ENCODE results near the gene CFHR3. TPM values are rescaled to one million over a fixed set of nuclear protein-coding genes. Genes with fewer than 3 reads are reported as not detected.
A peak's percentile ranks its signal among the peaks of the same experiment; 100 is the strongest.
"Not testable (repeated sequence)": the region's sequence is repeated elsewhere in the genome, so short reads cannot be mapped to it uniquely, and the experiment has no call there.

The CFHR3 gene
- total RNA-seq, 1 experiment from 2014 or later = not detected

GRCh38 chr1:196797891-196798290 lies 23.3 kb downstream of the CFHR3 start:
- no peaks in the 10 kb centered on the region for H4K20me1 ChIP-seq (ENCODE audit: insufficient read depth)
- no peaks in the 10 kb centered on the region for H3K4me1 ChIP-seq (replicated peaks; ENCODE audit: insufficient read depth)
- no peak overlapping the region for H3K4me3 ChIP-seq
- no peaks in the 10 kb centered on the region for H3K27me3 ChIP-seq (ENCODE audit: insufficient read depth, low read depth)
- intact Hi-C loops (cut with micrococcal nuclease; ENCODE audit: unreplicated experiment) = no loop called here
- no peak overlapping the region for H3K4me2 ChIP-seq
- no TSS peak for BruUV-seq (replicated peaks)
- H3F3A ChIP-seq (ENCODE audit: insufficient read depth, low read depth) = no peaks in the 10 kb centered on the region
- DNase-seq = no peak
- H3K9me3 ChIP-seq (ENCODE audit: insufficient read depth, low read depth) = no peaks in the 10 kb centered on the region
- no peaks in the 10 kb centered on the region for H3K79me2 ChIP-seq (ENCODE audit: low read depth)
- TF ChIP-seq EZH2 (IDR thresholded peaks at IDR 0.05; ENCODE audit: low read depth) (no peak), CTCF (conservative IDR thresholded peaks at IDR 0.05) (no peak)
- CTCF ChIA-PET = no interaction called here
- no peaks in the 10 kb centered on the region for H3K9me2 ChIP-seq (ENCODE audit: insufficient read depth)
- H2AFZ ChIP-seq = no peak overlapping the region
- no peak overlapping the region for H3K27ac ChIP-seq
- POLR2A ChIA-PET (ENCODE audit: unreplicated experiment) = no interaction called here
- H3K36me3 ChIP-seq (ENCODE audit: low read depth) = no peaks in the 10 kb centered on the region

- H3K36me3 ChIP-seq (ENCODE audit: low read depth); H4K20me1 ChIP-seq (ENCODE audit: insufficient read depth); DNase-seq; H3K4me1 ChIP-seq (replicated peaks; ENCODE audit: insufficient read depth); H3F3A ChIP-seq (ENCODE audit: insufficient read depth, low read depth); BruUV-seq (replicated peaks); H3K27ac ChIP-seq; H3K9me2 ChIP-seq (ENCODE audit: insufficient read depth); H3K27me3 ChIP-seq (ENCODE audit: insufficient read depth, low read depth); POLR2A ChIA-PET (ENCODE audit: unreplicated experiment); H2AFZ ChIP-seq; CTCF ChIA-PET; intact Hi-C loops (cut with micrococcal nuclease; ENCODE audit: unreplicated experiment); H3K4me2 ChIP-seq; H3K4me3 ChIP-seq; H3K79me2 ChIP-seq (ENCODE audit: low read depth); H3K9me3 ChIP-seq (ENCODE audit: insufficient read depth, low read depth): not testable (repeated sequence)
Measured at GRCh38 chr1:196801920-196802319, 27.3 kb downstream of the CFHR3 start.

- Histone ChIP-seq H2AFZ (0 out of 2 replicates have a peak overlapping the region, but pooled peaks have one; percentile 34), H3K79me2 (ENCODE audit: low read depth) (no peaks in the 10 kb centered on the region), H3K27me3 (ENCODE audit: insufficient read depth, low read depth) (no peaks in the 10 kb centered on the region), H3K4me1 (replicated peaks; ENCODE audit: insufficient read depth) (no peaks in the 10 kb centered on the region), H3K9me2 (ENCODE audit: insufficient read depth) (no peaks in the 10 kb centered on the region), H3F3A (ENCODE audit: insufficient read depth, low read depth) (no peaks in the 10 kb centered on the region), H3K36me3 (ENCODE audit: low read depth) (no peaks in the 10 kb centered on the region), H3K27ac (no peak overlapping the region), H4K20me1 (ENCODE audit: insufficient read depth) (no peaks in the 10 kb centered on the region), H3K9me3 (ENCODE audit: insufficient read depth, low read depth) (no peaks in the 10 kb centered on the region), H3K4me3 (no peak overlapping the region), H3K4me2 (no peak overlapping the region)
- ChIA-PET POLR2A (ENCODE audit: unreplicated experiment) (no interaction called here), CTCF (no interaction called here)
- BruUV-seq (replicated peaks) = no TSS peak
- no peak for TF ChIP-seq CTCF (conservative IDR thresholded peaks at IDR 0.05)
- no peak for TF ChIP-seq EZH2 (IDR thresholded peaks at IDR 0.05; ENCODE audit: low read depth)
- no peak for DNase-seq
- intact Hi-C loops (cut with micrococcal nuclease; ENCODE audit: unreplicated experiment) = no loop called here
Measured at GRCh38 chr1:196808529-196809235, 34.0 kb downstream of the CFHR3 start.

GRCh38 chr1:196817442-196817841 lies 42.8 kb downstream of the CFHR3 start:
- DNase-seq; H3K4me1 ChIP-seq (replicated peaks; ENCODE audit: insufficient read depth); H3F3A ChIP-seq (ENCODE audit: insufficient read depth, low read depth); H3K4me2 ChIP-seq; H4K20me1 ChIP-seq (ENCODE audit: insufficient read depth); CTCF ChIA-PET; H2AFZ ChIP-seq; BruUV-seq (replicated peaks); H3K79me2 ChIP-seq (ENCODE audit: low read depth); POLR2A ChIA-PET (ENCODE audit: unreplicated experiment); H3K27me3 ChIP-seq (ENCODE audit: insufficient read depth, low read depth); H3K9me2 ChIP-seq (ENCODE audit: insufficient read depth); H3K9me3 ChIP-seq (ENCODE audit: insufficient read depth, low read depth); H3K36me3 ChIP-seq (ENCODE audit: low read depth); H3K4me3 ChIP-seq; H3K27ac ChIP-seq; intact Hi-C loops (cut with micrococcal nuclease; ENCODE audit: unreplicated experiment): not testable (repeated sequence)

- H3K4me2 ChIP-seq; BruUV-seq (replicated peaks); H3K9me2 ChIP-seq (ENCODE audit: insufficient read depth); H3F3A ChIP-seq (ENCODE audit: insufficient read depth, low read depth); DNase-seq; H3K36me3 ChIP-seq (ENCODE audit: low read depth); POLR2A ChIA-PET (ENCODE audit: unreplicated experiment); CTCF ChIA-PET; H3K4me3 ChIP-seq; H3K79me2 ChIP-seq (ENCODE audit: low read depth); intact Hi-C loops (cut with micrococcal nuclease; ENCODE audit: unreplicated experiment); H3K27ac ChIP-seq; H3K27me3 ChIP-seq (ENCODE audit: insufficient read depth, low read depth); H2AFZ ChIP-seq; H3K4me1 ChIP-seq (replicated peaks; ENCODE audit: insufficient read depth); H4K20me1 ChIP-seq (ENCODE audit: insufficient read depth); H3K9me3 ChIP-seq (ENCODE audit: insufficient read depth, low read depth): not testable (repeated sequence)
Measured at GRCh38 chr1:196819531-196819930, 44.9 kb downstream of the CFHR3 start, which contains the start of gene CFHR1. TSS of gene CFHR1 (plus strand) at chr1:196819731. CDS start at chr1:196819845, 114 bp downstream.
